ENCODE measurements around the gene ETV3.

ETV3 gene

DNA sequence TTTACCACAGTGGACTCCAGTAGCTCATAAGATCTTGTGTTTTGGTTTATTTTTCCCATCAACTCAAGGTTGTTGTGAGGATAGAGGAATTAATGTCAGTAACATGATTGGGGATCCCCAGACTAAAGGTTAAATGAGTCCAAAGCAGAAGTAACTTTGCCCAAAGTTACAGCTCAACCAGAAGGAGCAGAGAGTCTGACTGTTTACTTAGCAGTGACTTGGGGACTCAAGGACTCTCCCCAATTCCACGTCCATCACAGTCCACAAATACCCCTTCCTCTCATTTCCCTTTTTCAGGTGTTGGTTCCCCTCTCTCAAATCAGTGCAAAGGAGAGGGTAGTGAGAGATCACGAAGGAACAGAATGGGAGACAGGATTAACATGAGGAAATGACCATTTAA is 4.0 kb upstream of the ETV3 start:
- no peak for DNase-seq (ENCODE audit: low read depth, low spot score)
- no peak overlapping the region for H3K4me3 ChIP-seq (ENCODE audit: low read depth, low read length)
- TF ChIP-seq, protein P1, sequence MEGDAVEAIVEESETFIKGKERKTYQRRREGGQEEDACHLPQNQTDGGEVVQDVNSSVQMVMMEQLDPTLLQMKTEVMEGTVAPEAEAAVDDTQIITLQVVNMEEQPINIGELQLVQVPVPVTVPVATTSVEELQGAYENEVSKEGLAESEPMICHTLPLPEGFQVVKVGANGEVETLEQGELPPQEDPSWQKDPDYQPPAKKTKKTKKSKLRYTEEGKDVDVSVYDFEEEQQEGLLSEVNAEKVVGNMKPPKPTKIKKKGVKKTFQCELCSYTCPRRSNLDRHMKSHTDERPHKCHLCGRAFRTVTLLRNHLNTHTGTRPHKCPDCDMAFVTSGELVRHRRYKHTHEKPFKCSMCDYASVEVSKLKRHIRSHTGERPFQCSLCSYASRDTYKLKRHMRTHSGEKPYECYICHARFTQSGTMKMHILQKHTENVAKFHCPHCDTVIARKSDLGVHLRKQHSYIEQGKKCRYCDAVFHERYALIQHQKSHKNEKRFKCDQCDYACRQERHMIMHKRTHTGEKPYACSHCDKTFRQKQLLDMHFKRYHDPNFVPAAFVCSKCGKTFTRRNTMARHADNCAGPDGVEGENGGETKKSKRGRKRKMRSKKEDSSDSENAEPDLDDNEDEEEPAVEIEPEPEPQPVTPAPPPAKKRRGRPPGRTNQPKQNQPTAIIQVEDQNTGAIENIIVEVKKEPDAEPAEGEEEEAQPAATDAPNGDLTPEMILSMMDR (IDR thresholded peaks at IDR 0.05; ENCODE audit: low read depth, low read length): no peak
- in situ Hi-C loops (cut with HindIII; ENCODE audit: low sequenced_read_pairs): no loop called here

- DNase-seq (ENCODE audit: low read depth, low spot score): no peak
- in situ Hi-C loops (cut with HindIII; ENCODE audit: low sequenced_read_pairs): no loop called here
- TF ChIP-seq, protein P1 (IDR thresholded peaks at IDR 0.05; ENCODE audit: low read depth, low read length): no peak
- no peak overlapping the region for H3K4me3 ChIP-seq (ENCODE audit: low read depth, low read length)
These were observed 3.1 kb upstream of the ETV3 start for GRCh38 chr1:157141212-157141855.

DNA sequence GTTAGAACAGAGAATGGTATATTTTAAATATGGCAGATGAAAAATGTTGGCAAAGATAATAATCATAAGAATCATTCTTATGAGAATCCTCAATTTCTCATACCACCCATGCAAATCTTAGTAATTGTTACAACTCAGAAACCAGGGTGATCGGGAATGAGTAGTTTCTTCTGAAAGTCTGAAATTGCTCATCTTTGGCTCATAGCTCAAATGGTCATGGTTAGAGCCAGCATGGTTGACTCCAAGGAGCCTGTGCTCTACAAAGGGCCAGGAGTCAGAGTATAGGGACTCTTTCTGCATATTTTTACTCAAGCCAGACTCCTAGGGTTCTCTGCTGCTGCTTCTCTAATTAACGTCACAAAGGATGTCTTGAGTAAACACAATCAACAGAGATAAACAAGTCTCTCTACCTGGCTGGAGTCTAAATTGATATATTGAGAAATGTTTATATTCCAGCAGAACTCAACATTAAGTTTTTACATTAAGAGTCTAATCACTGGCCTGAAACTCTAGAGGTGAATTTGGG is 1.9 kb upstream of the ETV3 start:
- no peak for DNase-seq (ENCODE audit: low read depth, low spot score)
- H3K4me3 ChIP-seq (ENCODE audit: low read depth, low read length): no peak overlapping the region
- TF ChIP-seq, protein P1 (IDR thresholded peaks at IDR 0.05; ENCODE audit: low read depth, low read length): no peak
- in situ Hi-C loops (cut with HindIII; ENCODE audit: low sequenced_read_pairs): no loop called here

- no peak for DNase-seq (ENCODE audit: low read depth, low spot score)
These were observed 989 bp upstream of the ETV3 start for GRCh38 chr1:157139052-157139715.

GRCh38 chr1:157137408-157138219 is 581 bp downstream of the ETV3 start:
- TF ChIP-seq, protein P1 (IDR thresholded peaks at IDR 0.05; ENCODE audit: low read depth, low read length): no peak
- in situ Hi-C loops (cut with HindIII; ENCODE audit: low sequenced_read_pairs): no loop called here
- H3K4me3 ChIP-seq (ENCODE audit: low read depth, low read length): peak overlapping the region; percentile 99
- no peak for DNase-seq (ENCODE audit: low read depth, low spot score)

More at GRCh38 chr1:157139052-157139715, 989 bp upstream of the ETV3 start:
- peak overlapping the region; percentile 99 for H3K4me3 ChIP-seq (ENCODE audit: low read depth, low read length)
- TF ChIP-seq, protein P1 (IDR thresholded peaks at IDR 0.05; ENCODE audit: low read depth, low read length): no peak
- in situ Hi-C loops (cut with HindIII; ENCODE audit: low sequenced_read_pairs): no loop called here

DNA sequence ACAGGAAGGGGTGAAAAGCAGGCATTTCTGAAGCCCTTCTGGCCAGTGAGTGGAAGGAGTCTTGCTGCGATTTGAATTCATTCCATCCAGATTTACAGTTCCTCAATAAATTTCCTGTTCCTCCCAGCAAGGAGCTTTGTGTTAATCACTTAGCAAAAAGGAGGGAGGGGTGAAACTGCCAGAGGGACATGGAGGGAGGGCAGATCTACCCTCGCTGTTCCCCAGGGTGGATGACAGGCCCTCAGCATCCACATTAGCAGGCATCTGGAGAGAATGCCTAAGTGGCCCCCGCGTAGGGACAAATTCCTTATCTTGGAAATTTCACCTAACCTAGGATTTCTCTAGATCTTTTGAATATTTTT is 1.2 kb downstream of the ETV3 start:
- in situ Hi-C loops (cut with HindIII; ENCODE audit: low sequenced_read_pairs): no loop called here
- H3K4me3 ChIP-seq (ENCODE audit: low read depth, low read length): peak overlapping the region; percentile 99
- peak; percentile 22 for DNase-seq (ENCODE audit: low read depth, low spot score)
- TF ChIP-seq, protein P1 (IDR thresholded peaks at IDR 0.05; ENCODE audit: low read depth, low read length): no peak
